GM20431 (cell line): ENCODE data around the gene PRPF38A.
"Not testable (repeated sequence)": the region's sequence is repeated elsewhere in the genome, so short reads cannot be mapped to it uniquely, and the experiment has no call there.

Experiments
- in situ Hi-C: fragments of 300-500 bp; cut with MseI, MboI; formaldehyde crosslinking; loops from one replicate; pipeline ENCODE4 v1.15.0; 2020; ENCODE audit warnings: low sequenced_read_pairs; ENCODE audit not compliant: unreplicated experiment

The PRPF38A gene

DNA sequence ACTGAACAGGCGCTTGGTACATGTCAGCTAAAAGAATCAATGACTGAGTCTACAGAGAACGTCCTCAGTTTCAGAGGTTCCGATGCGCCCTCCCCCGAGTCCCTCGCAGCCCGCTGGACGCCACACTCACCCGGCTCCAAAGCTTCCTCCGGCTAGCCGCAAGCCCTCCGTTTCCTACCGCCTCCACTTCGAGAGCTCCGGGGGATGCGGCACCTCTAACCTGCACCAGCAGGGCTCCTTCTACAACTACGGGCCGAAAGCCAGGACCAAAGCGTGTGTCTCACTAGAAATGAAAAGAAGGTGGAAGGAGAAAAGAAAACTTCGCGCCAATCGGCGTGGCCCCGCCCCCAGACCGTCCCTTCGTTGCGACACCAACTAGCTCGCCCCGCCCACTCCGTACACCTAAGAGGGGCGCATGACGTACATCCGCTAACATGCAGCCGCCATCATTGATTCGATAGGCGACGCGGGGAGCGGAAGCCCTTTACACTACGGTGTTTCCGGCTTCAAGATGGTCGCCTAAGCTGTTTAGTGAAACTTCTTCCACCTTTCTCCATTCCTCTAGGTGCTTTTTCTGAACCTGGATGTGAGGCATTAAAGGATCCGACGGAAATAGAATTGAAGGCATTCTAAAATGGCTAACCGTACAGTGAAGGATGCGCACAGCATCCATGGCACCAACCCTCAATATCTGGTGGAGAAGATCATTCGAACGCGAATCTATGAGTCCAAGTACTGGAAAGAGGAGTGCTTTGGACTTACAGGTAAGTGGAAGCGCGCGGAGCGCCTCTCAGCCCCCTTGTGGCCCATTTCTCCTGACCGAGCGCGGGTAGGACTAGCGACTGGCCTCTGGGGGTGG is at the start of gene PRPF38A, which contains the start of gene ORC1:
TSS of gene PRPF38A (plus strand) at position 487 of the 859 bp plus-strand sequence. CDS start at position 635, 148 bp downstream.
TSS of gene ORC1 (minus strand) at position 308 of the 859 bp plus-strand sequence. CDS start 2,200 bp downstream, outside the sequence.
- in situ Hi-C loops: no loop called here

- in situ Hi-C loops: no loop called here
These were observed 49.0 kb upstream of the PRPF38A start for GRCh38 chr1:52355436-52355835.

DNA sequence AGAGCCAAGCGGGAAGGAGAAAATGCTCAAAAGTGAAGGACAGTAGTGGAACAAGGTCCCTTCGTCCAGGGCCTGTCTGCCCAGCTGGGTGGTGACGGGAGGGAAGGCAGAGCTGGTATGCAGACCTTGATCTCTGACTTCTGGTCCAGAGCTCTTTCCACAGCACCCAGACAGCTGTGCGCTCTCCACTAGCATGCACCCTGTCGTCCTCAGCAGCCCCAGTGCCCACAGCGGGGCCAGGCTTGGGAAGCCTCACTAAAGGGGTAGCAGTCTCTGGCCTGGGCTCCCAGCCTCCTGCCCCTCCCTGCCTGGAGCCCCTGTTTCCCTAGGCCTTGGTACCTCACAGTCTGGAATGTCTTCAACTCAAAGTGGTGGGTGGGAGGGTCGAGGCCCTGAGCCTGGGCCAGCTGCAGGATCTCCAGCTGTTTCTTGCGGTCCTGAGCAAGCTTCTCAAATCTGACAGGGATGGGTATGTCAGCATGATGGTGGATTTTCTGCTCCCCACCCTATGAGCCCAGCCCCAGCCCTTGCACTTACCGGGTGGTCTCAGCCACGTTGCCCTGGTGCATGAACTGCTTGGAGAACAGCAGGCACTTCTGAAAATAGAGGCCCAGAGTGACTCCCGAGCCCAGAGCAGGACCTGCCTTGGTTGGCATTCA is 48.4 kb upstream of the PRPF38A start:
- in situ Hi-C loops: no loop called here

DNA sequence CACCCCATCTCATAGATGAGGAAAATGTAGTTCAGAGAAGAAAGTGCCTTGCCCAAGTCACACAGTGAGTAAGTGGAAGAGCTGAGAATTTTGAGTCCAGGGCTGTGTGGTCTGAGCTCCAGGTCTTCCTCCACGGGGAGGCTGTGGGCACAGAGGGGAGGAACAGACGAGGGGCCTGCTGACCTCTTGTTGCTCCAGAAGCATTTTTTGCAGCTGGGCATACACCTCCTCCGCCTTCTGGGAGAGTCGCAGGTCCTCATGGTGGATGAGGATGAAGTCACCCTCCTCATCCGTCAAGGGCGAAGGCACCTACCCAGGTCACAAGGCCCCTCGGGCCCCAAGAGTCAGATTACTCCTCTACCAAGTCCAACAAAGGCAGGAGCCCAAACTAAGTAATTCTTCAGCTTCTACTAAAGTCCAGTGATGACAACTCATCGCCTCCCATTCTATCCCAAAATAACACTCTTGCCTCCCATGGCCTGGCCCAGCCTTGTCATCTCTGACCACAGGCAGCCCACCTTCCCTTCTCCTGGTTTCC is 47.5 kb upstream of the PRPF38A start:
- in situ Hi-C loops: no loop called here

DNA sequence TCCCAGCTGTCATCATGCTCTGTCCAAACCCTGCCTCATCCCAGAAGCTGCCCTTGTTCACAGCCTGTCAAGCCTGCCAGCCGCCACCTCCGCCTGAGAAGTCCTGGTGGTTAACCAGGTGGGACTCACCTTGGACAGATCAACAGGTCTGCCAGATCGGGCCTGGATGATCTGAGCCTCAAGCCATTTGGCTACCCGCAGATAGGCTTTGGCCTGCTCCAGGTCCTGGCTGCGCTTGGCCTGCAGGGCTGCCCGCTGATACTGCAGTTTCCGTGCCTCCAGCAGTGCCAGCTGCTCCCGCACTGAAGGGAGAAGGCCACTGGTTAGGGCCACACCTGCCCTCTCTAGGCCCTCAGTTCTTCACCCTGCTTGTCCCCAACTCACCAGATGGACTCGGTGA is 47.0 kb upstream of the PRPF38A start:
- in situ Hi-C loops: no loop called here

GRCh38 chr1:52358851-52359497 is 45.4 kb upstream of the PRPF38A start:
- in situ Hi-C loops: no loop called here

DNA sequence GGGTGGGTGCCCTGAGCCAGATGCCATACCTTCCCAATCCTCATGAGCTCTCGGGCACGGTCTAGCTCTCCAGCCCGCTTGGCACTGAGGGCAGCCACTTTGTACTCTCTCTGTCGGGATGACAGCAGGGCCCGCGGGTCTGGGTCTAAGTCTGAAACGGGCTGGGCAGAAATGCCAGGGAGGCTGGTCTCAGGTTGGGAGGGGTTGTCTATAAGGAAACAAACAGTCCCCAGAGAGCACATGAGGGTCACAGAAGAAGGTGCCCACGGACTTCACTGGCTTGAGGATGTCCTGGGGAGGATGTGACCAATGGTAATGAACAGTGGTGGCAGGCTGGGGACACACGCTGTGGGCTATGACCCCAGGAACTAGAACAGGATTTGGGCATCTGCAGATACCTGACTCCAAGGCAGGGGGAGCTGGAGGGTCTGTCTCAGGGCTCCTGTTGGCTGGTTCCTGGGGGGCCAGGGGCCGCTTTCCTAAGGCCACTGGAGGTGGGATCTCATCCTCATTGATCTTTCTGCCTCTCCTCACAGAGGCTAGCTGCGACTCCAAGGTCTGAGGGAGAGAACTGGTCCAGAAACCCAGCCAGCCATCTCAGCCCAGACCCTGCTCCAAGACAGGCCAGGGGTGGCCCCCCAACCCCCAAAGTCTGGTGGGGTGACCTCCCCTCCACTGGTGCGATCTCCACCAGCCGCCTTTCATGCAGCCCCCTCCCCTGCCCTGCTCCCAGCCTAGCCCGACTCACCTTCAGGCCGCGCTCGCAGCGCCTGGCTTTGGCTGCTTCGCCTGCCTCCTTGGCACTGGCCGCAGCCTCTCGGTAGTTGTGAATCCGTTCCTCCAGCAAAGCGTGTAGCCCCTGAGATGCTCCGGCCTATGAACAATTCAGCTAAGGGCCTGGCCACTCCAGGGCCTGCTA is 44.5 kb upstream of the PRPF38A start:
- in situ Hi-C loops: no loop called here

DNA sequence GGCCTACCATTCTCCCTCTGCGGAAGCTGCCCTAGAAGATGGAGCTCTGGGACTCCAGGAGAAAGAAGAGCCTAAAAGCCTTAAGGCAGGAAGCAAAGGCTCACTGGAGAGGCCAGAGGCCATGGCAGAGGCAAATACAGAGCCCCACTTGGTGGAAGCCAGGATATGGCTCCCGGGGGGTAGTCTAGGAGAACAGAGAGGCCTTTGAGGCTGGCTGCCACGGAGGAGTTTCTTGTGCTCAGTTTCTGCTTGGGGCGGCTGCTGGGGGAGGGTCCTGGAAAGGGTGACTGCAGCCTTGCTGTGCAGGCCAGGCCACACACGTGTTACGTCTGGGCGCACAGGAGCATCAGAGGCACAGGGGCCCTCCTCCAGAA is 43.8 kb upstream of the PRPF38A start:
- in situ Hi-C loops: no loop called here

- in situ Hi-C loops: no loop called here
These were observed 40.1 kb upstream of the PRPF38A start for GRCh38 chr1:52364235-52364839.

DNA sequence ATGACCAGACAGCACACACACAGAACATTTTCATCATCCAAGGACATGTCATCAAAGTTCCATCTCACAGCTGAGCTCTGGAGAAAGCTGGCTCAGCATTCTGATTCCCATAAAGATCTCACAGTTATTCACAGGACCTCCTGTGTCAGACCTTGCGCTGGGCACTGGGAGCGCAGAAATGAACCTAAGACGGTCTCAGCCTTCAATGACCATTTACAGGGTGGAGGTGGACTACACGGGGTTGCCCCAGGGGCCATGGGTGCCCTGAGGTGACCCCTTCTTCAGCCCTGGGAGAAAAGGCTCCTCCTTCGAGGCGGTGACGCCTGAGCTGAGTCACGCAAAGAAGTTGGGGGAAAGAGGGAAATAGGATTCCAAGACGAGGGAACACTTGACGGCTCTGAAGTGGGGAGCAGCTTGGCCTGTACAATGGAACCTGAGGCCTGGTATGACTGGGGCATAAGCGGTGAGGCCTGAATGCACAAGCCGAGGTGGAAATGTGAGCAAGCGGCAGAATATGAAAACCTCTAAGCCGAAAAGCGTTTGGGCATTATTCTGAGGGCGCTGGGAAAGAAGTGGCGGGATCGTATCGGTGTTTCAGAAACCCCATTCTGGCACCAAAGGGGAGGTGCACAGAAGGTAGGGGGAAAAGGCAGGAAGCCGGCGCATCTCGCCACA is 39.2 kb upstream of the PRPF38A start:
- in situ Hi-C loops: no loop called here

DNA sequence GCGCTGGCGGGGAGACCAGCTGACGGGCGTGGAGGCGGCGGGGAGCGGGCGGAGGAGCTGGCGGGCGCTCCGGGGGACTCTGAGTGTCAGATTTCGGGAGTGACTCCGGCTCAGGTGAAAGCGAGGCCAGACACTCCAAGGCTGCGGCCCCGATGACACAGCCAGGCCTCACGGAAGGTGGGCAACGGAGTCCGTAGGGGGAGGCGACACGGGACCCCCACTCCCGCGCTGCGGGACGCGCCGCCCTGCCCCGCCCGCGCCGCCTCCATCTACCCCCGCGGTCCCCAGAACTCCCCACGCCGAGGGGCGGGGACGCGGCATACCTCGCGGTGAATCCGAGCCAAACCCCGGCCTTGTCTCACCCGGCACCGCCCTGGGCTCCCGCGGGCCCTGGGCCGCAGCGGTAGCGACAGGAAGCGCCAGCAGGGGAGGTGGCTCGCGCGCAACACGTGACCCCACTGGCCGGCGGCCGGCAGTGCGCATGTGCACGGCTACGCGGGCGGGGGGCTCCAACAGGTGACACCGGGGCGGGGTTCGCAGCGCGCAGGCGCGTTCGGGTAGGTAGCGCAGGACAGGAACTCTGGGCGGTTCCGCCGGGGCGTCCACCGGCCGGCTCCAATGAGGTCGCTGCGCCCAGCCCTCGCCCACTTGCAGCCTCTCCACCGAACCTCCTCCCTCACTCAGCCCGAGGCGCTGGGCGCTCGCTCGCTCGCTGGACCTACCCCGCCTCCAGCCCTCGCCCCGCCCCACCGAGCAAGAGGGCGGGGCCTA is 38.5 kb upstream of the PRPF38A start, which contains the start of gene CC2D1B:
TSS of gene CC2D1B (minus strand) at position 460 of the 771 bp plus-strand sequence. CDS start 1,585 bp downstream, outside the sequence.
- in situ Hi-C loops: no loop called here

DNA sequence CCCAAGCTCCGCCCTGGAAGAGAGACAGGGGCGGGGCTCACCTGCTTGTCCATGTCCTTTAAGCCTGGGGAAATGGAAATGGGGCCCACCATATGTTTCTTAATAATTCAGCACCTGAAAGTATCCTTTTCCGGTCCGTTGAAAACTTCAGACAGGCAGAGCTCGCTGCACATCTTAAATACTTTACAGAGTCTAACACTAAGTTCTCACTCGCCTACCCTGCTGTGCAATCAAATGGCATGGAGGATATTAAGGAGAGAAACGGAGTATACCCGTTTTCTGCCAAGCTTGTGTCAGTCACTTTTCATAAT is 37.9 kb upstream of the PRPF38A start:
- in situ Hi-C loops: no loop called here

GRCh38 chr1:52367272-52367671 is 37.1 kb upstream of the PRPF38A start:
- in situ Hi-C loops: no loop called here

DNA sequence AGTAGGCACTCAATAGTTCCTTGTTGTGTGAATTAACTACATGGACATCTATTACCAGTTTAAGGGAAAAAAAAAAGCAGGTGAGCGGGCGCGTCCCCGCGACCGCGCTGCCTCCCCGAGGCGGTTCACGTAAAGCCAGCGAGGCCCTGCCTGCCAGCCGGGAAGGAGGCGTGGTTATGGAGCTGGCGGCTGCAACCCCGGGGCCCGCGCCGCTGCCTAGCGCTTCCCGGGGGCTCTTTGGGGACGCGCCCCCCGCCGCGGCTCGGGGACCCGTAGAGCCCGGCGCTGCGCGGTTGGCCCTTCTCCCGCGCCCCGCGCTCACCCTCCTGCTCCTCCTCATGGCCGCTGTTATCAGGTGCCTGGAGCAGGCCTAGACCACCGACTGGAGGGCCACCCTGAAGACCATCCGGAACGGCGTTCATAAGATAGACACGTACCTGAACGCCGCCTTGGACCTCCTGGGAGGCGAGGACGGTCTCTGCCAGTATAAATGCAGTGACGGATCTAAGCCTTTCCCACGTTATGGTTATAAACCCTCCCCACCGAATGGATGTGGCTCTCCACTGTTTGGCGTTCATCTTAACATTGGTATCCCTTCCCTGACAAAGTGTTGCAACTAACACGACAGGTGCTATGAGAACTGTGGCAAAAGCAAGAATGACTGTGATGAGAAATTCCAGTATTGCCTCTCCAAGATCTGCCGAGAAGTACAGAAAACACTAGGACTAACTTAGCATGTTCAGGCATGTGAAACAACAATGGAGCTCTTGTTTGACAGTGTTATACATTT is 35.8 kb upstream of the PRPF38A start:
- in situ Hi-C loops: no loop called here

DNA sequence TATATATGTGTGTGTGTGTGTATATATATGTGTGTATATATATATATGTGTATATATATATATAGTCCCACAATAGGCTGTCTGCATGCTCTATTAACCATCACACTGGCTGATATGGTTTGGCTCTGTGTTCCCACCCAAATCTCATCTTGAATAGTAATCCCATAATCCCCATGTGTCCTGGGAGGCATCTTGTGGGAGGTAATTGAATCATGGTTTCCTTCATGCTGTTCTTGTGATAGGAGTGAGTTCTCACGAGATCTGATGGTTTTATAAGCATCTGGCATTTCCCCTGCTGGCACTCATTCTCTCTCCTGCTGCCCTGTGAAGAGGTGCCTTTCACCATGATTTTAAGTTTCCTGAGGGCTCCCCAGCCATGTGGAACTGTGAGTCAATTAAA is 34.6 kb upstream of the PRPF38A start:
- in situ Hi-C loops: not testable (repeated sequence)

DNA sequence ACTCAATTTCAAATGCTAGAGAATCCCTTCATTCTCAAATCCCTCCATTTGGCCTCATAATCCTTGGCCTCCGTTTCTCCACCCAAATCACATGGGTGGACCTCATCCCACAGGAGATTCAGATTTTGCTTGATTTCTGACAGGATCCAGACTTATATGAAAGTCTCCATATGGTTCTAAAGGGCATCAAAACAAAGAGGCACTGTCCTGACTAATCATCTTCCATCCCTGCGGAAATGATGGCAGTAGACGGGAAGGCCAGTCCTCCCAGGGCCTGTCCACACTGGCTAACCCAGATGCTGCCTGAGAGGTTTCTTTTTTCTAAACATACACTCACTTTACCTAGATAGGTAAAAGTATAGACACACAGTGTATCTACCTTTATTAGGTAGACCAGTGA is 19.0 kb upstream of the PRPF38A start:
- in situ Hi-C loops: no loop called here

DNA sequence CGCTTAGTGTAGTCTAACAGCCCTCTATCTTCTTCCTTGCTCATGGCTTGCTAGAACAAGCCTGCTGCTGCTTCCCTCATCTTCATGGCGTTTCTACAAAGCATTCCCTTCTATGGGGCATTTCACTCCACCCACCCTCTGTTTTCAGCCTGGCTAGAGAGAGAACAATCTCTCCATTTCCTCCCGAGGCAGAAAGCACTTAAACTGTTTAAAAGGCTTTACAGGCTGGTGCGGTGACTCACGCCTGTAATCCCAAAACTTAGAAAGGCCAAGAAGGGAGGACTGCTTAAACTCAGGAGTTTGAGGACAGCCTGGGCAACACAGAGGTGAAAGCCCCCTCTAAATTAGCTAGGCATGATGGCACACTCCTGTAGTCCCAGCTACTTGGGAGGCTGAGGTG is 17.9 kb upstream of the PRPF38A start:
- in situ Hi-C loops: no loop called here
